Measurements from ENCODE around the gene PRR12. TPM values are rescaled to one million over a fixed set of nuclear protein-coding genes. Genes with fewer than 3 reads are reported as not detected.

The PRR12 gene
- total RNA-seq, 1 donor = 2.2 TPM

DNA sequence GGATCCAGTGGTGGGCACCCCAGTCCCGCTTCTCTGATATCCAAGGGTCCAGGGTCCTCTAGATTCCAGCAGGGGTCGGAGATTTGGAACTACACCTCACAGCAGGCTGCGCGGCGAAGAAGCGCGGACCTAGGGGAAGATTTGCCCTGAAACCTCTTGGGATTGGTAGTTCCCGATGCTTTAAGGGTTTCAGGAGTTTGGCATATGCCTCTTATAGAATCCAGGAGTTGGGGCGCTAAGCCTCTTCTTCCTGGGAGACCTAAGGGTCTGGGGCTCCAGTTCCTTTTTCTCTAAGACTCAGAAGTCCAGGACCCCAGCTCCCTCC, 75.1 kb downstream of the PRR12 start:
- Histone ChIP-seq H3K4me3 (ENCODE audit: insufficient read depth, low read length) (peak overlapping the region; percentile 88), H3K4me2 (ENCODE audit: insufficient read depth, low read length) (peak overlapping the region; percentile 90), H2AFZ (ENCODE audit: low read length) (peak overlapping the region; percentile 85), H3K27ac (ENCODE audit: low read depth, low read length) (peak overlapping the region; percentile 45), H3K79me2 (ENCODE audit: insufficient read depth, low read length) (peaks cover 35% of the 10 kb centered on the region), H4K20me1 (ENCODE audit: insufficient read depth, low read length) (peaks cover 4% of the 10 kb centered on the region), H3K4me1 (ENCODE audit: insufficient read depth, low read length) (peaks cover 14% of the 10 kb centered on the region), H3K9me3 (ENCODE audit: low read depth, low read length) (no peaks in the 10 kb centered on the region), H3K27me3 (ENCODE audit: insufficient read depth, low read length) (no peaks in the 10 kb centered on the region), H3K36me3 (ENCODE audit: insufficient read depth, low read length) (peaks cover 23% of the 10 kb centered on the region)
- TF ChIP-seq, protein P1, sequence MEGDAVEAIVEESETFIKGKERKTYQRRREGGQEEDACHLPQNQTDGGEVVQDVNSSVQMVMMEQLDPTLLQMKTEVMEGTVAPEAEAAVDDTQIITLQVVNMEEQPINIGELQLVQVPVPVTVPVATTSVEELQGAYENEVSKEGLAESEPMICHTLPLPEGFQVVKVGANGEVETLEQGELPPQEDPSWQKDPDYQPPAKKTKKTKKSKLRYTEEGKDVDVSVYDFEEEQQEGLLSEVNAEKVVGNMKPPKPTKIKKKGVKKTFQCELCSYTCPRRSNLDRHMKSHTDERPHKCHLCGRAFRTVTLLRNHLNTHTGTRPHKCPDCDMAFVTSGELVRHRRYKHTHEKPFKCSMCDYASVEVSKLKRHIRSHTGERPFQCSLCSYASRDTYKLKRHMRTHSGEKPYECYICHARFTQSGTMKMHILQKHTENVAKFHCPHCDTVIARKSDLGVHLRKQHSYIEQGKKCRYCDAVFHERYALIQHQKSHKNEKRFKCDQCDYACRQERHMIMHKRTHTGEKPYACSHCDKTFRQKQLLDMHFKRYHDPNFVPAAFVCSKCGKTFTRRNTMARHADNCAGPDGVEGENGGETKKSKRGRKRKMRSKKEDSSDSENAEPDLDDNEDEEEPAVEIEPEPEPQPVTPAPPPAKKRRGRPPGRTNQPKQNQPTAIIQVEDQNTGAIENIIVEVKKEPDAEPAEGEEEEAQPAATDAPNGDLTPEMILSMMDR (IDR thresholded peaks at IDR 0.05; ENCODE audit: extremely low read depth, low read depth, low read length) = no peak
- DNase-seq (ENCODE audit: insufficient read length, low spot score, missing footprints) = peak; percentile 95

DNA sequence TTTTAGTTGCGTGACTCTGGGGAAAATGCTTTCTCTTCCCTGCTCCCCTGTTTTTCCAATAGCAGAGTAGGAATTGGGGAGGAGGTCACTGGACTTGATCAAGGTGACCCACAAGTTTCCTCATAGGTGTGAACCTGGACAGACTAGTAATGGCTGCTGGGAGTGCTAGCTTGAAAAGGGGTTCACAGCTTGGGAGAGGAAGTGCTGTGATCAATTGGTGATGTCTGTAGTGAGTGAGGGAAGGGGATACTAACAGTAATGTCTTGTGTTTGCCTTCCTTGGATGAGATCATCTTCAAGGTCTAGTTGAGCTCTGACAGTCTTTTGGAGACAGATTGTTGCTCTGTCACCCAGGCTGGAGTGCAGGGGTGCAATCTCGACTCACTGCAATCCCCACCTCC, 76.5 kb downstream of the PRR12 start:
- Histone ChIP-seq H3K9me3 (ENCODE audit: low read depth, low read length) (no peaks in the 10 kb centered on the region), H3K4me3 (ENCODE audit: insufficient read depth, low read length) (no peak overlapping the region), H2AFZ (ENCODE audit: low read length) (no peak overlapping the region), H3K4me2 (ENCODE audit: insufficient read depth, low read length) (no peak overlapping the region), H3K4me1 (ENCODE audit: insufficient read depth, low read length) (peaks cover 17% of the 10 kb centered on the region), H4K20me1 (ENCODE audit: insufficient read depth, low read length) (peaks cover 4% of the 10 kb centered on the region), H3K36me3 (ENCODE audit: insufficient read depth, low read length) (peaks cover 17% of the 10 kb centered on the region), H3K79me2 (ENCODE audit: insufficient read depth, low read length) (peaks cover 35% of the 10 kb centered on the region), H3K27ac (ENCODE audit: low read depth, low read length) (no peak overlapping the region), H3K27me3 (ENCODE audit: insufficient read depth, low read length) (no peaks in the 10 kb centered on the region)
- DNase-seq (ENCODE audit: insufficient read length, low spot score, missing footprints) = no peak
- TF ChIP-seq, protein P1 (IDR thresholded peaks at IDR 0.05; ENCODE audit: extremely low read depth, low read depth, low read length) = no peak

DNA sequence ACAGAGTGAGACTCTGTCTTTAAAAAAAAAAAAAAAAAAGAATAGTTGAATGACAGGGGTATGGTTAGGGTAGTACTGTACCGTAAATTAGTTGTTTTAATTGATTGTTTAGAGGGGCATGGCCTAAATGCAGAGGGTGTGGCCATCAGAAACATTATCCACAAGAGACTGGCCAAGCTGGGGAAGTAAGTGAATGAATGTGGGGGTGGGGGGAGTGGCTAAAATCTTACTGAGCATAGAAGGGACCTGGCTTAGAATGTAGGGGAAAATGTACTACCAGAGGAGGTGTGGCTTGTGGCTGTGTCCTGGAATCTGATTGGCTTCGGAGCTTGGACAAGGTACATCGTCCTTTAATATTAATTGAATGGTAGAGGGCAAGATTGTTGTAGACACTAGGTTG, 78.5 kb downstream of the PRR12 start:
- H3K27ac ChIP-seq (ENCODE audit: low read depth, low read length) = no peak overlapping the region
- TF ChIP-seq, protein P1 (IDR thresholded peaks at IDR 0.05; ENCODE audit: extremely low read depth, low read depth, low read length) = no peak
- peaks cover 9% of the 10 kb centered on the region for H3K36me3 ChIP-seq (ENCODE audit: insufficient read depth, low read length)
- no peaks in the 10 kb centered on the region for H3K9me3 ChIP-seq (ENCODE audit: low read depth, low read length)
- no peaks in the 10 kb centered on the region for H4K20me1 ChIP-seq (ENCODE audit: insufficient read depth, low read length)
- no peak overlapping the region for H3K4me3 ChIP-seq (ENCODE audit: insufficient read depth, low read length)
- no peak overlapping the region for H2AFZ ChIP-seq (ENCODE audit: low read length)
- peaks cover 23% of the 10 kb centered on the region for H3K79me2 ChIP-seq (ENCODE audit: insufficient read depth, low read length)
- H3K4me1 ChIP-seq (ENCODE audit: insufficient read depth, low read length) = peaks cover 13% of the 10 kb centered on the region
- no peaks in the 10 kb centered on the region for H3K27me3 ChIP-seq (ENCODE audit: insufficient read depth, low read length)
- no peak overlapping the region for H3K4me2 ChIP-seq (ENCODE audit: insufficient read depth, low read length)
- DNase-seq (ENCODE audit: insufficient read length, low spot score, missing footprints) = no peak

DNA sequence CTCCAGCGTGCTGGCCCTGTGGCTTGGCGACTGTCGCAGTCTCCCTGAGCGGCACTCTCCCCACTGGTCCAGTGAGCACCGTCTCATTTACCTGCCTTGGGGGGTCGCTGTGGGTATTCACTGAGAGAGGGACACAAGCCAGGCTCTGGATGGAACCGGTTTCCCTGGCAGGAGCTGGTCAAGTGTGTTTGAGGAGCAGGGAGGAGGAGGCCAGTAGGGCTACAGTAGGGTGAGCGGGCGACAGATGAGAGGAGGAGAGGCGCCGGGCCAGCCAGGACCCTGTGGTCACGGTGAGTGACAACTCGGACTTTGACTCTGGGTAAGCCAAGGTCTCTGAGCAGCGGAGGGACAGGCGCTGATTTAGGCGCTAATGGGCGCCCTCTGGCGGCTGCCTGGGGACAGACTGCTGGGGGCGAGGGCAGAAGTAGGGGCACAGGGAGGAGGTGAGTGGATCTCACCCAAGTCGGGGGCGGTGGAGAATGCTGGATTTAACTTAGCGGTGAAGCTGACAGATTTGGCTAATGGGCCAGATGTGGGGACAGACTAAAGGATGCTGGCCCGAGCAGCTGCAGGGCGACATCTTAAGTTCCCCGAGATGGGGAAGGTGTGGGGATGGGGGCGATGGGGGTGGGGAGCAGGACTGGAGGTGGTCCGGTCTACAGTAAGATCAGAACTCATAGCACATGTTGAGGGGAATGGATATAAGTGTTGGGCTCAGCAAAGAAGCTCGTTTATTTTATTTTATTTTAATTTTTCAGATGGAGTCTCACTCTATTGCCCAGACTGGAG, 81.3 kb downstream of the PRR12 start:
- Histone ChIP-seq H3K9me3 (ENCODE audit: low read depth, low read length) (no peaks in the 10 kb centered on the region), H3K27ac (ENCODE audit: low read depth, low read length) (no peak overlapping the region), H3K79me2 (ENCODE audit: insufficient read depth, low read length) (peaks cover 8% of the 10 kb centered on the region), H3K4me3 (ENCODE audit: insufficient read depth, low read length) (peak overlapping the region; percentile 49), H3K4me2 (ENCODE audit: insufficient read depth, low read length) (peak overlapping the region; percentile 63), H4K20me1 (ENCODE audit: insufficient read depth, low read length) (no peaks in the 10 kb centered on the region), H2AFZ (ENCODE audit: low read length) (peak overlapping the region; percentile 69), H3K4me1 (ENCODE audit: insufficient read depth, low read length) (peaks cover 7% of the 10 kb centered on the region), H3K36me3 (ENCODE audit: insufficient read depth, low read length) (peaks cover 9% of the 10 kb centered on the region), H3K27me3 (ENCODE audit: insufficient read depth, low read length) (no peaks in the 10 kb centered on the region)
- TF ChIP-seq, protein P1 (IDR thresholded peaks at IDR 0.05; ENCODE audit: extremely low read depth, low read depth, low read length) = peak; percentile 87
- DNase-seq (ENCODE audit: insufficient read length, low spot score, missing footprints) = peak; percentile 98

Small RNA genes lying within 50 kb of the gene (small RNA-seq; reads per million reads assigned to genes)
- not detected for gene RF00019

Other genes with a start within 250 kb of the PRR12 start
- gene TEAD2, start 228.8 kb upstream of the PRR12 start, total RNA-seq = 40.1 and 41.3 TPM in 2 replicates
- gene DKKL1, start 227.3 kb upstream of the PRR12 start, total RNA-seq = 0.36 TPM in 1 of 2 replicates, not detected in the other
- gene KASH5, start 202.9 kb upstream of the PRR12 start, total RNA-seq = not detected in 2 replicates
- gene PTH2, start 167.7 kb upstream of the PRR12 start, total RNA-seq = not detected in 2 replicates
- gene GFY, start 165.8 kb upstream of the PRR12 start, total RNA-seq = not detected in 2 replicates
- under 0.01 TPM in 2 replicates for gene SLC17A7, start 149.7 kb upstream of the PRR12 start, total RNA-seq
- gene PIH1D1, start 139.4 kb upstream of the PRR12 start, total RNA-seq = 79.3 and 80.7 TPM in 2 replicates
- 26.4 and 32.7 TPM in 2 replicates for gene ALDH16A1, start 138.0 kb upstream of the PRR12 start, total RNA-seq
- 4.3 and 6.5 TPM in 2 replicates for gene FLT3LG, start 117.0 kb upstream of the PRR12 start, total RNA-seq
- gene RPL13A, start 103.6 kb upstream of the PRR12 start, total RNA-seq = 2,082 and 2,185 TPM in 2 replicates
- 2,306 and 3,079 TPM in 2 replicates for gene RPS11, start 94.7 kb upstream of the PRR12 start, total RNA-seq
- gene FCGRT, start 78.5 kb upstream of the PRR12 start, total RNA-seq = 67.5 and 75.6 TPM in 2 replicates
- 346 and 377 TPM in 2 replicates for gene RCN3, start 63.2 kb upstream of the PRR12 start, total RNA-seq
- gene NOSIP, start 10.6 kb upstream of the PRR12 start, total RNA-seq = 57.5 and 68.0 TPM in 2 replicates
- gene PRRG2, start 9.9 kb upstream of the PRR12 start, total RNA-seq = under 0.01 and 0.29 TPM in 2 replicates
- 23.9 and 31.8 TPM in 2 replicates for gene RRAS, start 49.0 kb downstream of the PRR12 start, total RNA-seq
- 12.1 and 14.8 TPM in 2 replicates for gene SCAF1, start 51.0 kb downstream of the PRR12 start, total RNA-seq
- 48.5 and 54.2 TPM in 2 replicates for gene IRF3, start 74.7 kb downstream of the PRR12 start, total RNA-seq
- 4.4 and 5.1 TPM in 2 replicates for gene BCL2L12, start 74.8 kb downstream of the PRR12 start, total RNA-seq
- gene PRMT1, start 86.1 kb downstream of the PRR12 start, total RNA-seq = 199 and 208 TPM in 2 replicates
- gene ADM5, start 98.4 kb downstream of the PRR12 start, total RNA-seq = under 0.01 and 0.29 TPM in 2 replicates
- 10.9 and 17.0 TPM in 2 replicates for gene CPT1C, start 99.9 kb downstream of the PRR12 start, total RNA-seq
- not detected in 2 replicates for gene TSKS, start 172.1 kb downstream of the PRR12 start, total RNA-seq
- gene AP2A1, start 175.8 kb downstream of the PRR12 start, total RNA-seq = 93.1 and 98.1 TPM in 2 replicates
- 18.6 and 29.7 TPM in 2 replicates for gene FUZ, start 222.1 kb downstream of the PRR12 start, total RNA-seq
- 19.5 and 20.9 TPM in 2 replicates for gene MED25, start 227.1 kb downstream of the PRR12 start, total RNA-seq

All from osteoblast (primary cell).